GM18861 (cell line): ENCODE measurements around the gene KLK10.
"Not testable (repeated sequence)": the region's sequence is repeated elsewhere in the genome, so short reads cannot be mapped to it uniquely, and the experiment has no call there.

Experiments
- ATAC-seq: cut with Tn5 transposase; IDR thresholded peaks from one replicate; pipeline ENCODE4 v1.9.1; 2021; ENCODE audit not compliant: unreplicated experiment

Gene KLK10

GRCh38 chr19:50969810-50970209 is 49.7 kb downstream of the KLK10 start:
- ATAC-seq = not testable (repeated sequence)

- ATAC-seq = no peak
Measured at GRCh38 chr19:50969413-50969760, 50.1 kb downstream of the KLK10 start, which contains the start of gene KLK6. Gene KLK6, minus strand, starts transcription at chr19:50969591. Its CDS starts 1,487 bp downstream, at chr19:50968104.

GRCh38 chr19:50968716-50969412 is 50.6 kb downstream of the KLK10 start:
- ATAC-seq = no peak

GRCh38 chr19:50967929-50968715 is 51.4 kb downstream of the KLK10 start:
- no peak for ATAC-seq

GRCh38 chr19:50964266-50964665 is 55.2 kb downstream of the KLK10 start:
- no peak for ATAC-seq

- no peak for ATAC-seq
Measured at GRCh38 chr19:50963381-50963780, 56.1 kb downstream of the KLK10 start.
